Articular chondrocyte of knee joint (primary cell): ENCODE data around the gene SYMPK. TPM values are rescaled to one million over a fixed set of nuclear protein-coding genes. Genes with fewer than 3 reads are reported as not detected.

ENCODE experiments used
- total RNA-seq: library from RNA; depleted of rRNA; stranded (reverse); fragments of >200 nt; gene quantifications from 2 replicates; pipeline ENCODE4 v1.2.3, GENCODE V29; 2012

SYMPK gene
- 29.3 and 30.3 TPM in 2 replicates for total RNA-seq

GRCh38 chr19:45862564-45863334 is at the start of gene SYMPK:
TSS of gene SYMPK (minus strand) at chr19:45863147. CDS start at chr19:45854495, 8,652 bp downstream.

DNA sequence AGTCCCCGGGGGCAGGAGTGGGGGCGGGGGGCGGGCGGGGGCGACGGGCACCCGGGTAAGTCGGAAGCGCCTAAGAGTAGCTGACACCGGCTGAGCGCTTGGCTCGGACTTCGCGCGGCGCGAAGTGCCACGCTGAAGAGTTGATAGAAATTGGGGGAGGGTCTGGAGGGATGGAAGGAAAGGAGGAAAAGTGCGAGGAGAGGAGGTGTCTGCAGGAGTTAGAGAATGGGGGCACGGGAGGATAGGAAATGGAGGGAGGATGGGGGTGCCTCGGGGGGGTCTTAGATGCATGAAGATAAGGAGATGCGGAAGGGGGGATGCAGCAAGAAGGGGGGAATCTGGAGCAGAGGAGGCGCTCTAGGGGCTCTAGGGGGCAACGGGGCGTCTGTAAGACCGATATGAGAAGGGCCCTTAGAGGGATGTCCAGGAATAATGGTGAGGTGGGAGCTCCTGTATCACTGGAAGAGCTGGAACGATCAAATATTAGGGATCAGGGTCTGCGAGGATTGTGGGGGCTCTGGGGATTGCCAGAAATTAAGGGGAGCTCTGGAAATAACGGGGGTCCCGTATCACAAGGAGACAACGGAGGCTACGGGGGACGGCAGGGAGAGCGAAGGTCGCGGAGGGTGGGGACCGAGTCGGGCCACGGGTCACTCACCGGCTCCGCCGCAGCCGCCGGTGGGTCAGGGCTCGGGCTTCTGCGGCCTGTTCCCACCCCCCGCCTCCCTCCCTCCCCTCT is 39.1 kb upstream of the SYMPK start, which contains the start of gene MYPOP:
Gene MYPOP, minus strand, starts transcription at position 702 of the 739 bp plus-strand sequence. CDS start 840 bp downstream, outside the sequence.

DNA sequence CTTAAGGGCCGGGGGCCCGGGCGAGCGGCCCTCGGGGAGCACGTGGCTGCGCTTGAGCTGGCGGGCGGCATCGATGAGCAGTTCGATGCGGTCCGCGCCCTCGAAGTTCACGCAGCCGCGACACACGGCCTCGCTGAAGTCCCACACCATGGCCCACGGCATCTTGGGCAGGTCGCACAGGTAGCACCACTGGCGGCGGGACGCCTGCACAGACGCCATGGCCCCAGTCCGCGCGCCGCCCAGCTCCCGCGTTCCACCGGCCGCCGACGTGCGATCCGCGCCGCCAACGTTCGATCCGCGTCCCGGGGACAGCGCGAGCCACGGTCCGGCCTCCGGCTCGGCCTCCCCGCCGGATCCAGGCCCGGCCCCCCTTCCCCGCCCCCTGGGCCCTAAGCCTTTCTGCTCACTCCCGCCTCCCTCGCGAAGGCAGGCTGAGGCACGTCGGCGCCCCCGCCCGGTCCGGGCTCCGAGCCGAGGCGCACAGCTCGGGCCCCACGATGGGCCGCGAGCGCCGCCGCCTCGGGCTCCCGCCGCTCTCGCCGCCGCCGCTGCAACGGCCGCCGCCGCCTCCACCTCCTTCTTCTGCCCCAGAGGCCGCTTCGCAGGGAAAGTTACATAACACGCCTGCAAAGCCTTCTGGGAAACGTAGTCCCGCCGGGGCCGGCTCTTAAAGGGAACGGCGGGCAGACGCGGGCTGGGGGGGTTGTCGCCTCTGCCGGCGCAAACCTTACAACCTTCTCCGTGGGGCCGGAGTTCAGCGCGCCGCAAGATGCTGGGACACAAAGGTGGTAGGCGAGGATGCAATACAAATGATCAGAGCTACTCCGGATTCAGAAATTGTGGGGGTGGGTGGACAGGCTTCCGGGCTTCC is 22.8 kb upstream of the SYMPK start, which contains the start of gene IRF2BP1:
Gene IRF2BP1, minus strand, starts transcription at position 586 of the 871 bp plus-strand sequence. Its CDS starts 367 bp downstream, at position 219.

DNA sequence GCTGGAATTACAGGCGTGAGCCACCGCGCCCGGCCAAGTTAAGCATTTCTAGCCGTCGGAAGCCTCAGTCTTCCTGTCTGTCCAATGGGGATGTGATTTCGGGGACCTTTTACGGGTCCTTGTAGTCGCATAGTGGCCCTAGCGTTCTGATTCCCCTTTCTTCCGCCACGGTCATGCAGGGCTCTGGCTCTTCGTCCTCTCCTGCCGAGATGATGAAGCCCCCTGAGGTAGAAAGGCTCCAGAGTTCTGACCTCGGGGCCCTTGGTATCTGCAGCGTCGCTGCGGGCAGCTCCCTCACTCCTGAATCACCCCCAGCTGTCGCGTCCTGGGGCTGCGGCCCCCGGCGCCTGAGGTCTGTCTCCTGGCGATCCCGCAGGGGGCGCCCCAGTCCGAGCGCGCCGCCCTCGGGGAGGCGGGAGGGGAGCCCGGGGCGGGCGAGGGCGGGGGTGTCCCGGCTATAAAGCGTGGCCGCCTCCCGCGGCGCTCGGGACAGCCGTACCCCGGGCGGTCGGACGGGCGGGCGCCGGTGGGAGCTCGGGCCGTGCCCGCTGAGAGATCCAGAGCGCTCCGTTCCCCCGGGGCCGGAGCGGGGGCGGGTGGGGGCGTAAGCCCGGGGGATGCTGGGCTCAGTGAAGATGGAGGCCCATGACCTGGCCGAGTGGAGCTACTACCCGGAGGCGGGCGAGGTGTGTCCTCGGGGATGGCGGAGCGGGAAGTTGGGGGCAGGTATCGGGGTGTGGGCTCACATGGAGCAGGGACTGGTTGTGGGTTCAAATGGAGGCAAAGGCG is 1.1 kb upstream of the SYMPK start, which contains the start of gene FOXA3:
Gene FOXA3, plus strand, starts transcription at position 487 of the 789 bp plus-strand sequence. Its CDS starts 131 bp downstream, at position 618.

GRCh38 chr19:45814851-45815480 is 48.0 kb downstream of the SYMPK start, which contains the start of gene RSPH6A:
TSS of gene RSPH6A (minus strand) at chr19:45815308. CDS start at chr19:45815176, 132 bp downstream.

GRCh38 chr19:45792470-45793177 is 70.3 kb downstream of the SYMPK start, which contains the start of gene DMWD:
TSS of gene DMWD (minus strand) at chr19:45792845. CDS start at chr19:45792756, 89 bp downstream.

DNA sequence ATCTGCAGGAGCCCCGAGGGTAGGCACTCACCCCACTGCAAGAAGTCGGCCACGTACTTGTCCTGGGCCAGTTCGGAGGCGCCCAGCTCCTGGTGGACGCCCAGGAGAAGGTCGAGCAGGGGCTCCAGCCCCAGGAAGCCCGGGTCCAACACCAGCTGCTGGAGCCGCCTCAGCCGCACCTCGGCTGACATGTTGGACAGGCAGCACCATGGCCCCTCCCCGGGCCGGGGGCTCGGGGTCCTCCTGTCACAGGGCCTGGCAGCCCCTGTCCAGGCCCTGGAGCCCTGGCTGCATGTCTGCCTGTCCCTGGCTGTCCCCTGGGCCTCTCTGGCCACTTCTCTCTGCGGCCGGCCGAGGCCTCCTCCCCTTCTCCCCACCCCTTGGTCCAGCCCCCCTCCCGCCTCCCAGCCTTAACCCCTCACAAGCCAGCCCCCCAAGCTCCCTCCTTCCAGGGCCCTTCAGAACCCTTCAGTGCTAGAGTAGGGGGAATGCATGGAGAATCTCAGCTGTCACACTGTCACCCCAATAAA is 80.7 kb downstream of the SYMPK start, which contains the start of gene DMPK:
Gene DMPK, minus strand, starts transcription at position 329 of the 530 bp plus-strand sequence. Its CDS starts 138 bp downstream, at position 191.

GRCh38 chr19:45768984-45769782 is 93.8 kb downstream of the SYMPK start, which contains the start of gene SIX5:
TSS of gene SIX5 (minus strand) at chr19:45769252. CDS start at chr19:45768844, 408 bp downstream.

Other genes with a start within 250 kb of the SYMPK start
- gene EML2, start 223.8 kb downstream of the SYMPK start, total RNA-seq = 12.7 and 19.8 TPM in 2 replicates
- 1.3 and 1.4 TPM in 2 replicates for gene GIPR, start 194.9 kb downstream of the SYMPK start, total RNA-seq
- gene SNRPD2, start 171.2 kb downstream of the SYMPK start, total RNA-seq = 206 and 232 TPM in 2 replicates
- gene QPCTL, start 170.5 kb downstream of the SYMPK start, total RNA-seq = 11.9 and 13.3 TPM in 2 replicates
- 5.5 and 5.6 TPM in 2 replicates for gene FBXO46, start 132.3 kb downstream of the SYMPK start, total RNA-seq
- not detected in 2 replicates for gene MEIOSIN, start 129.7 kb downstream of the SYMPK start, total RNA-seq
- 7.9 and 8.0 TPM in 2 replicates for gene SIX5, start 93.9 kb downstream of the SYMPK start, total RNA-seq
- 28.2 and 37.0 TPM in 2 replicates for gene DMPK, start 80.7 kb downstream of the SYMPK start, total RNA-seq
- gene DMWD, start 70.3 kb downstream of the SYMPK start, total RNA-seq = 27.3 and 39.2 TPM in 2 replicates
- 0.11 and 0.13 TPM in 2 replicates for gene RSPH6A, start 47.8 kb downstream of the SYMPK start, total RNA-seq
- gene FOXA3, start 1.2 kb upstream of the SYMPK start, total RNA-seq = under 0.01 TPM in 1 of 2 replicates, not detected in the other
- 21.6 and 22.7 TPM in 2 replicates for gene IRF2BP1, start 23.0 kb upstream of the SYMPK start, total RNA-seq
- 1.3 and 1.8 TPM in 2 replicates for gene MYPOP, start 39.5 kb upstream of the SYMPK start, total RNA-seq
- gene NANOS2, start 51.6 kb upstream of the SYMPK start, total RNA-seq = not detected in 2 replicates
- gene NOVA2, start 110.7 kb upstream of the SYMPK start, total RNA-seq = under 0.01 TPM in 2 replicates
- 3.9 and 4.3 TPM in 2 replicates for gene CCDC61, start 132.3 kb upstream of the SYMPK start, total RNA-seq
- not detected in 2 replicates for gene PGLYRP1, start 159.9 kb upstream of the SYMPK start, total RNA-seq
- gene IGFL4, start 177.9 kb upstream of the SYMPK start, total RNA-seq = not detected in 2 replicates